ENCODE data around the gene OGT.

OGT gene

DNA sequence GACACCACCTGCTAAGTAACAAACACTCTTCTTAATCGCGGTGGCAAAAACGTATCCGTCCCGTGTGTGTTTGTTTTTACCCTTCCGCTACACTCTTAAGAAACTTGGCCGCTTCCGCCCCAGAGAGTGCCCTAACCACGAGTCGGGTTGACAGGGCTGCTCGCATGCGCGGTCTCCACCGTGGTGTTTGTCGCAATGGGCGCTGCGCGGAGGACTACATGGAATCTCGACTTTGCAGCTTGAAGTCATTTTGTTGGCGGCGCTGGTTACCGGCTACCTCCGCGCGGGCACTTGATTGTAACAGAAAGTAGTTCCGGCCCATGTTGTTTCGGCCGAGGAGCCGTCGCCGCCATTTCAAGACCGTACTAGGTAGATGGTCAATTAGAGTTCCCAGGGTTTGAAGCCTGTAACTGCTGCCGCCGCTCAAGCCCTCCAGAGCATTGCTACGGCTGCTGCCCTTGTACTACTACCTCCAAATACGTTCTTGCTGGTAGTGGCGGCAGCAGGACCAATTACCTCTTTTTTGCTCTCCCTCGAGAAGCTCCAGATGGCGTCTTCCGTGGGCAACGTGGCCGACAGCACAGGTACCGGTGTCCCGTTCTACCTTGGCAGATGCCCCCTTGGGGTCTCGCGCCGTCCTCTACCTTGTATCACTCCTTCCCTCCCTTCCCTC is at the start of gene OGT (continued):
- TF ChIP-seq ZBTB10 (tag by site-specific recombination; IDR thresholded peaks at IDR 0.05) = 0 out of 2 replicates have a peak, but pooled peaks have one; percentile 28
- peak; percentile 70; the same call in 1 of the 2 replicates for TF ChIP-seq PBX3 (CRISPR knock-in tag; IDR thresholded peaks at IDR 0.05)
- peak; percentile 49 for TF ChIP-seq ZNF600 (tag by site-specific recombination; IDR thresholded peaks at IDR 0.05)
- TF ChIP-seq WT1 (tag by site-specific recombination; IDR thresholded peaks at IDR 0.05) = no peak; the same call in 1 of the 2 replicates
- no peak for TF ChIP-seq ZFP3 (tag by site-specific recombination; IDR thresholded peaks at IDR 0.05; ENCODE audit: low read depth)
- TF ChIP-seq BCL11A (tag by site-specific recombination; IDR thresholded peaks at IDR 0.05; ENCODE audit: low read depth) = peak; percentile 76
- peak; percentile 71; the same call in 1 of the 2 replicates for TF ChIP-seq HOXD13 (CRISPR knock-in tag; IDR thresholded peaks at IDR 0.05; ENCODE audit: borderline replicate concordance)
- TF ChIP-seq GLIS1 (tag by site-specific recombination; IDR thresholded peaks at IDR 0.05) = no peak
- no peak for TF ChIP-seq ZNF596 (tag by site-specific recombination; IDR thresholded peaks at IDR 0.05)
- TF ChIP-seq, protein P1, sequence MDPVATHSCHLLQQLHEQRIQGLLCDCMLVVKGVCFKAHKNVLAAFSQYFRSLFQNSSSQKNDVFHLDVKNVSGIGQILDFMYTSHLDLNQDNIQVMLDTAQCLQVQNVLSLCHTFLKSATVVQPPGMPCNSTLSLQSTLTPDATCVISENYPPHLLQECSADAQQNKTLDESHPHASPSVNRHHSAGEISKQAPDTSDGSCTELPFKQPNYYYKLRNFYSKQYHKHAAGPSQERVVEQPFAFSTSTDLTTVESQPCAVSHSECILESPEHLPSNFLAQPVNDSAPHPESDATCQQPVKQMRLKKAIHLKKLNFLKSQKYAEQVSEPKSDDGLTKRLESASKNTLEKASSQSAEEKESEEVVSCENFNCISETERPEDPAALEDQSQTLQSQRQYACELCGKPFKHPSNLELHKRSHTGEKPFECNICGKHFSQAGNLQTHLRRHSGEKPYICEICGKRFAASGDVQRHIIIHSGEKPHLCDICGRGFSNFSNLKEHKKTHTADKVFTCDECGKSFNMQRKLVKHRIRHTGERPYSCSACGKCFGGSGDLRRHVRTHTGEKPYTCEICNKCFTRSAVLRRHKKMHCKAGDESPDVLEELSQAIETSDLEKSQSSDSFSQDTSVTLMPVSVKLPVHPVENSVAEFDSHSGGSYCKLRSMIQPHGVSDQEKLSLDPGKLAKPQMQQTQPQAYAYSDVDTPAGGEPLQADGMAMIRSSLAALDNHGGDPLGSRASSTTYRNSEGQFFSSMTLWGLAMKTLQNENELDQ (tag by site-specific recombination; IDR thresholded peaks at IDR 0.05; ENCODE audit: low read depth) = no peak
- peak; percentile 33; the same call in 1 of the 2 replicates for TF ChIP-seq ZNF623 (tag by site-specific recombination; IDR thresholded peaks at IDR 0.05)
- TF ChIP-seq, protein P2, sequence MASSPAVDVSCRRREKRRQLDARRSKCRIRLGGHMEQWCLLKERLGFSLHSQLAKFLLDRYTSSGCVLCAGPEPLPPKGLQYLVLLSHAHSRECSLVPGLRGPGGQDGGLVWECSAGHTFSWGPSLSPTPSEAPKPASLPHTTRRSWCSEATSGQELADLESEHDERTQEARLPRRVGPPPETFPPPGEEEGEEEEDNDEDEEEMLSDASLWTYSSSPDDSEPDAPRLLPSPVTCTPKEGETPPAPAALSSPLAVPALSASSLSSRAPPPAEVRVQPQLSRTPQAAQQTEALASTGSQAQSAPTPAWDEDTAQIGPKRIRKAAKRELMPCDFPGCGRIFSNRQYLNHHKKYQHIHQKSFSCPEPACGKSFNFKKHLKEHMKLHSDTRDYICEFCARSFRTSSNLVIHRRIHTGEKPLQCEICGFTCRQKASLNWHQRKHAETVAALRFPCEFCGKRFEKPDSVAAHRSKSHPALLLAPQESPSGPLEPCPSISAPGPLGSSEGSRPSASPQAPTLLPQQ (tag by site-specific recombination; IDR thresholded peaks at IDR 0.05) = peak; percentile 83
- TF ChIP-seq YY1 (tag by site-specific recombination; IDR thresholded peaks at IDR 0.05) = peak; percentile 96
- peak; percentile 70; the same call in 1 of the 2 replicates for TF ChIP-seq ZNF449 (tag by site-specific recombination; IDR thresholded peaks at IDR 0.05)
- TF ChIP-seq PRDM6 (tag by site-specific recombination; IDR thresholded peaks at IDR 0.05) = peak; percentile 29; the same call in 1 of the 2 replicates
- TF ChIP-seq KLF10 (tag by site-specific recombination; IDR thresholded peaks at IDR 0.05) = peak; percentile 37; the same call in 1 of the 2 replicates
- TF ChIP-seq ZBTB8A (tag by site-specific recombination; IDR thresholded peaks at IDR 0.05) = peak; percentile 95
- no peak for TF ChIP-seq ZNF529 (tag by site-specific recombination; IDR thresholded peaks at IDR 0.05; ENCODE audit: insufficient replicate concordance)
- peak; percentile 67 for TF ChIP-seq ZBTB7A (tag by site-specific recombination; IDR thresholded peaks at IDR 0.05; ENCODE audit: low read depth)
- TF ChIP-seq ELK4 (IDR thresholded peaks at IDR 0.05; ENCODE audit: borderline replicate concordance, low read depth, low read length) = no peak
- TF ChIP-seq ZNF610 (tag by site-specific recombination; IDR thresholded peaks at IDR 0.05; ENCODE audit: borderline replicate concordance) = 0 out of 2 replicates have a peak, but pooled peaks have one; percentile 69
- TF ChIP-seq INSM2 (tag by site-specific recombination; IDR thresholded peaks at IDR 0.05) = peak; percentile 92

Measured in HEK293 (cell line).